K562 (cell line): ENCODE measurements around the gene KIAA0513. TPM values are rescaled to one million over a fixed set of nuclear protein-coding genes. Genes with fewer than 3 reads are reported as not detected.
A peak's percentile ranks its signal among the peaks of the same experiment; 100 is the strongest.

Experiments
- DIDO1 ChIP-seq: fragments of 450-650 bp; IDR thresholded peaks from 2 replicates; pipeline ENCODE4 v1.6.1; 2016; ENCODE audit warnings: low read depth, missing biosample characterization, missing genetic modification characterization
- KDM5B ChIP-seq: fragments of 200-600 bp; sonication (generic); IDR thresholded peaks from 2 replicates; pipeline ENCODE4 v1.6.1; 2012; ENCODE audit warnings: low read depth, mild to moderate bottlenecking, moderate library complexity, low read length, control low read depth, inconsistent platforms; ENCODE audit not compliant: insufficient replicate concordance
- NFATC3 ChIP-seq: fragments of 450-650 bp; IDR thresholded peaks from 2 replicates; pipeline ENCODE4 v1.6.1; 2017; ENCODE audit warnings: mild to moderate bottlenecking
- NFXL1 ChIP-seq: fragments of 450-650 bp; formaldehyde crosslinking; IDR thresholded peaks from 2 replicates; pipeline ENCODE4 v1.4.0; 2021; ENCODE audit warnings: mild to moderate bottlenecking
- NR4A1 ChIP-seq, 2 experiments: fragments of 250-450 bp in 1 of 2; fragments of 450-650 bp in 1 of 2; sonication (Bioruptor Pico) in 1 of 2; IDR thresholded peaks; 2 replicates each; pipeline versions ENCODE4 v1.4.0 to v1.6.1; 2016 to 2020; ENCODE audit warnings: mild to moderate bottlenecking in 2 of 2, missing compliant biosample characterization in 1 of 2, missing genetic modification characterization in 1 of 2, moderate library complexity in 1 of 2
- NRF1 ChIP-seq, 2 experiments: fragments of 450-650 bp; IDR thresholded peaks in 1 of 2; conservative IDR thresholded peaks in 1 of 2; 2 replicates each; pipeline ENCODE4 v1.6.1; 2014; ENCODE audit warnings: mild to moderate bottlenecking in 2 of 2
- PCBP2 ChIP-seq: fragments of 200-400 bp; formaldehyde crosslinking; IDR thresholded peaks from 2 replicates; pipeline ENCODE4 v1.6.1; 2018; ENCODE audit warnings: low read length, low read depth, mild to moderate bottlenecking, moderate library complexity; ENCODE audit not compliant: poor library complexity, severe bottlenecking
- PTBP1 ChIP-seq: fragments of 200-400 bp; formaldehyde crosslinking; IDR thresholded peaks from 2 replicates; pipeline ENCODE4 v1.6.1; 2017; ENCODE audit warnings: low read depth, low read length
- TBL1XR1 ChIP-seq, 2 experiments: IDR thresholded peaks; 2 replicates each; pipeline ENCODE4 v1.6.1; 2012; ENCODE audit warnings: improper control_type of control experiment in 2 of 2, low read length in 2 of 2, mild to moderate bottlenecking in 1 of 2
- ZNF224 ChIP-seq: sonication (generic); formaldehyde crosslinking; IDR thresholded peaks from 2 replicates; pipeline ENCODE4 v1.8.0; 2022; ENCODE audit warnings: mild to moderate bottlenecking, missing genetic modification reagents
- ZNF707 ChIP-seq: fragments of 250-450 bp; sonication (Bioruptor Pico); conservative IDR thresholded peaks from 2 replicates; pipeline ENCODE4 v1.8.0; 2022; ENCODE audit warnings: inconsistent platforms, mild to moderate bottlenecking, moderate library complexity
- polyA plus RNA-seq, 8 experiments: library from polyadenylated mRNA; depleted of rRNA in 4 of 8; stranded (reverse) in 5 of 8; unstranded in 3 of 8; fragments of >200 nt; fragmentation: Nextera tagmentation in 2 of 8; fragmentation: Illumina TruSeq in 1 of 8; extraction: Ambion mirVana in 2 of 8; extraction: Trizol in 1 of 8; gene quantifications; 2 replicates each; pipeline versions ENCODE4 v1.2.1 to v1.2.3, GENCODE V29; 2011 to 2014; ENCODE audit warnings: inconsistent platforms in 1 of 8, missing spikeins in 1 of 8
- total RNA-seq, 7 experiments: library from RNA; depleted of rRNA in 6 of 7; stranded (reverse); fragments of >200 nt in 6 of 7; fragmentation: Illumina TruSeq in 2 of 7; extraction: Trizol in 2 of 7; gene quantifications; 2 replicates each; pipeline versions ENCODE4 v1.2.1 to v1.2.3, GENCODE V29; 2011 to 2021; ENCODE audit warnings: low replicate concordance in 1 of 7
- TF ChIP-seq, protein P1 (sequence below): fragments of 450-650 bp; IDR thresholded peaks from 2 replicates; pipeline ENCODE4 v1.6.1; 2016; ENCODE audit warnings: mild to moderate bottlenecking, moderate library complexity
- TF ChIP-seq, protein P2 (sequence below): fragments of 450-650 bp; formaldehyde crosslinking; IDR thresholded peaks from 2 replicates; pipeline ENCODE4 v1.4.0; 2020; ENCODE audit warnings: mild to moderate bottlenecking, moderate library complexity

Gene KIAA0513
- total and polyA plus RNA-seq, 9 of the 15 experiments (the other 6 are each of a cell fraction or from before 2014, with no cell fraction given): 0.18 to 13.7 (median 10.2) TPM

DNA sequence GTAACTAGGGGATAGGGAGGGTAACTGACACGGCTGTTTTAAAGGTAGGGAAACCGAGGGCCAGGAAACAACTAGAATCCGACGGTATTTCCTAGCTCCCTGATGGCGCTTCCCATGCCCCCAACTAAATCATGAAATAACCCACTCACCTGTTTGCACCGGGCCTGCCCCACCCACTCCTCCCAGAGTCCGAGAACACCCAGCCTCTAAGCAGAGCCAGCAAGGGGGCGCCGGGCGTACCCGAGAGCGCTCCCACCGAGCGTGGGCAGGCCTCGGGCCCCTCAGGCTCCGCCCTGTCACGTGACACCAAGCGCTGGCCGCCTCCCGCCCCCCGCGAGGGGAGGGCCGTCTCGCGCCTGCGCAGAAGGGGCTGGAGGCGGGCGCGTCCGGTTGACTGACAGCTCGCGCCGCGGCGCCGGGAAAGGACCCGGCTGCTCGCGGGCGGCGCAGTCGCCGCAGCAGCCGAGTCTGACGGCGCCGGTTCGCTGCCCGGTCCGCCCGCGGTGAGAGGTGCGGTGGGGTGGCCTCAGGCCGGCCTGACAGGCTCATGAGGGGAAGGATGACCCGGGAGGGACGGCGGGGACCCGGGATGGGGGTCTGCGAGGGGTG is at the start of gene KIAA0513 (continued):
- TF ChIP-seq, protein P1, sequence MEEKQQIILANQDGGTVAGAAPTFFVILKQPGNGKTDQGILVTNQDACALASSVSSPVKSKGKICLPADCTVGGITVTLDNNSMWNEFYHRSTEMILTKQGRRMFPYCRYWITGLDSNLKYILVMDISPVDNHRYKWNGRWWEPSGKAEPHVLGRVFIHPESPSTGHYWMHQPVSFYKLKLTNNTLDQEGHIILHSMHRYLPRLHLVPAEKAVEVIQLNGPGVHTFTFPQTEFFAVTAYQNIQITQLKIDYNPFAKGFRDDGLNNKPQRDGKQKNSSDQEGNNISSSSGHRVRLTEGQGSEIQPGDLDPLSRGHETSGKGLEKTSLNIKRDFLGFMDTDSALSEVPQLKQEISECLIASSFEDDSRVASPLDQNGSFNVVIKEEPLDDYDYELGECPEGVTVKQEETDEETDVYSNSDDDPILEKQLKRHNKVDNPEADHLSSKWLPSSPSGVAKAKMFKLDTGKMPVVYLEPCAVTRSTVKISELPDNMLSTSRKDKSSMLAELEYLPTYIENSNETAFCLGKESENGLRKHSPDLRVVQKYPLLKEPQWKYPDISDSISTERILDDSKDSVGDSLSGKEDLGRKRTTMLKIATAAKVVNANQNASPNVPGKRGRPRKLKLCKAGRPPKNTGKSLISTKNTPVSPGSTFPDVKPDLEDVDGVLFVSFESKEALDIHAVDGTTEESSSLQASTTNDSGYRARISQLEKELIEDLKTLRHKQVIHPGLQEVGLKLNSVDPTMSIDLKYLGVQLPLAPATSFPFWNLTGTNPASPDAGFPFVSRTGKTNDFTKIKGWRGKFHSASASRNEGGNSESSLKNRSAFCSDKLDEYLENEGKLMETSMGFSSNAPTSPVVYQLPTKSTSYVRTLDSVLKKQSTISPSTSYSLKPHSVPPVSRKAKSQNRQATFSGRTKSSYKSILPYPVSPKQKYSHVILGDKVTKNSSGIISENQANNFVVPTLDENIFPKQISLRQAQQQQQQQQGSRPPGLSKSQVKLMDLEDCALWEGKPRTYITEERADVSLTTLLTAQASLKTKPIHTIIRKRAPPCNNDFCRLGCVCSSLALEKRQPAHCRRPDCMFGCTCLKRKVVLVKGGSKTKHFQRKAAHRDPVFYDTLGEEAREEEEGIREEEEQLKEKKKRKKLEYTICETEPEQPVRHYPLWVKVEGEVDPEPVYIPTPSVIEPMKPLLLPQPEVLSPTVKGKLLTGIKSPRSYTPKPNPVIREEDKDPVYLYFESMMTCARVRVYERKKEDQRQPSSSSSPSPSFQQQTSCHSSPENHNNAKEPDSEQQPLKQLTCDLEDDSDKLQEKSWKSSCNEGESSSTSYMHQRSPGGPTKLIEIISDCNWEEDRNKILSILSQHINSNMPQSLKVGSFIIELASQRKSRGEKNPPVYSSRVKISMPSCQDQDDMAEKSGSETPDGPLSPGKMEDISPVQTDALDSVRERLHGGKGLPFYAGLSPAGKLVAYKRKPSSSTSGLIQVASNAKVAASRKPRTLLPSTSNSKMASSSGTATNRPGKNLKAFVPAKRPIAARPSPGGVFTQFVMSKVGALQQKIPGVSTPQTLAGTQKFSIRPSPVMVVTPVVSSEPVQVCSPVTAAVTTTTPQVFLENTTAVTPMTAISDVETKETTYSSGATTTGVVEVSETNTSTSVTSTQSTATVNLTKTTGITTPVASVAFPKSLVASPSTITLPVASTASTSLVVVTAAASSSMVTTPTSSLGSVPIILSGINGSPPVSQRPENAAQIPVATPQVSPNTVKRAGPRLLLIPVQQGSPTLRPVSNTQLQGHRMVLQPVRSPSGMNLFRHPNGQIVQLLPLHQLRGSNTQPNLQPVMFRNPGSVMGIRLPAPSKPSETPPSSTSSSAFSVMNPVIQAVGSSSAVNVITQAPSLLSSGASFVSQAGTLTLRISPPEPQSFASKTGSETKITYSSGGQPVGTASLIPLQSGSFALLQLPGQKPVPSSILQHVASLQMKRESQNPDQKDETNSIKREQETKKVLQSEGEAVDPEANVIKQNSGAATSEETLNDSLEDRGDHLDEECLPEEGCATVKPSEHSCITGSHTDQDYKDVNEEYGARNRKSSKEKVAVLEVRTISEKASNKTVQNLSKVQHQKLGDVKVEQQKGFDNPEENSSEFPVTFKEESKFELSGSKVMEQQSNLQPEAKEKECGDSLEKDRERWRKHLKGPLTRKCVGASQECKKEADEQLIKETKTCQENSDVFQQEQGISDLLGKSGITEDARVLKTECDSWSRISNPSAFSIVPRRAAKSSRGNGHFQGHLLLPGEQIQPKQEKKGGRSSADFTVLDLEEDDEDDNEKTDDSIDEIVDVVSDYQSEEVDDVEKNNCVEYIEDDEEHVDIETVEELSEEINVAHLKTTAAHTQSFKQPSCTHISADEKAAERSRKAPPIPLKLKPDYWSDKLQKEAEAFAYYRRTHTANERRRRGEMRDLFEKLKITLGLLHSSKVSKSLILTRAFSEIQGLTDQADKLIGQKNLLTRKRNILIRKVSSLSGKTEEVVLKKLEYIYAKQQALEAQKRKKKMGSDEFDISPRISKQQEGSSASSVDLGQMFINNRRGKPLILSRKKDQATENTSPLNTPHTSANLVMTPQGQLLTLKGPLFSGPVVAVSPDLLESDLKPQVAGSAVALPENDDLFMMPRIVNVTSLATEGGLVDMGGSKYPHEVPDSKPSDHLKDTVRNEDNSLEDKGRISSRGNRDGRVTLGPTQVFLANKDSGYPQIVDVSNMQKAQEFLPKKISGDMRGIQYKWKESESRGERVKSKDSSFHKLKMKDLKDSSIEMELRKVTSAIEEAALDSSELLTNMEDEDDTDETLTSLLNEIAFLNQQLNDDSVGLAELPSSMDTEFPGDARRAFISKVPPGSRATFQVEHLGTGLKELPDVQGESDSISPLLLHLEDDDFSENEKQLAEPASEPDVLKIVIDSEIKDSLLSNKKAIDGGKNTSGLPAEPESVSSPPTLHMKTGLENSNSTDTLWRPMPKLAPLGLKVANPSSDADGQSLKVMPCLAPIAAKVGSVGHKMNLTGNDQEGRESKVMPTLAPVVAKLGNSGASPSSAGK: no peak
- TF ChIP-seq ZNF224 (no peak), TBL1XR1 (IDR thresholded peaks at IDR 0.05; ENCODE audit: low read length in 2 of 2) (peak in 1 of 2 experiments; percentile 66; a peak in 1 of 4 replicates), NFXL1 (CRISPR knock-in tag) (no peak), NRF1 (conservative IDR thresholded peaks at IDR 0.05 in 1 of 2, IDR thresholded peaks at IDR 0.05 in 1 of 2) (peak; percentile 96), KDM5B (peak; percentile 87), DIDO1 (tag) (no peak), PTBP1 (no peak), ZNF707 (no peak), NFATC3 (0 out of 2 replicates have a peak, but pooled peaks have one; percentile 17), NR4A1 (CRISPR knock-in tag; IDR thresholded peaks at IDR 0.05) (peak; percentile 76; the same call in 1 of the 2 replicates), NR4A1 (tag; IDR thresholded peaks at IDR 0.05) (no peak), PCBP2 (no peak)
- TF ChIP-seq, protein P2, sequence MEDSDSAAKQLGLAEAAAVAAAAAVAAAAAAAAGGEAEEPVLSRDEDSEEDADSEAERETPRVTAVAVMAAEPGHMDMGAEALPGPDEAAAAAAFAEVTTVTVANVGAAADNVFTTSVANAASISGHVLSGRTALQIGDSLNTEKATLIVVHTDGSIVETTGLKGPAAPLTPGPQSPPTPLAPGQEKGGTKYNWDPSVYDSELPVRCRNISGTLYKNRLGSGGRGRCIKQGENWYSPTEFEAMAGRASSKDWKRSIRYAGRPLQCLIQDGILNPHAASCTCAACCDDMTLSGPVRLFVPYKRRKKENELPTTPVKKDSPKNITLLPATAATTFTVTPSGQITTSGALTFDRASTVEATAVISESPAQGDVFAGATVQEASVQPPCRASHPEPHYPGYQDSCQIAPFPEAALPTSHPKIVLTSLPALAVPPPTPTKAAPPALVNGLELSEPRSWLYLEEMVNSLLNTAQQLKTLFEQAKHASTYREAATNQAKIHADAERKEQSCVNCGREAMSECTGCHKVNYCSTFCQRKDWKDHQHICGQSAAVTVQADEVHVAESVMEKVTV (CRISPR knock-in tag): peak; percentile 42
